Non-pigmented ciliary epithelial cell (primary cell): Measurements from ENCODE around the gene UGGT2.
"Not testable (repeated sequence)": the region's sequence is repeated elsewhere in the genome, so short reads cannot be mapped to it uniquely, and the experiment has no call there.

Source experiments
- DNase-seq: peaks from one replicate; pipeline ENCODE4 v3.0.0-alpha.2; 2010; ENCODE audit warnings: low read depth

The UGGT2 gene

GRCh38 chr13:96046449-96047126 is 6.6 kb downstream of the UGGT2 start:
- not testable (repeated sequence) for DNase-seq

- DNase-seq: no peak
These were observed 9.0 kb downstream of the UGGT2 start for GRCh38 chr13:96044238-96044637.

DNA sequence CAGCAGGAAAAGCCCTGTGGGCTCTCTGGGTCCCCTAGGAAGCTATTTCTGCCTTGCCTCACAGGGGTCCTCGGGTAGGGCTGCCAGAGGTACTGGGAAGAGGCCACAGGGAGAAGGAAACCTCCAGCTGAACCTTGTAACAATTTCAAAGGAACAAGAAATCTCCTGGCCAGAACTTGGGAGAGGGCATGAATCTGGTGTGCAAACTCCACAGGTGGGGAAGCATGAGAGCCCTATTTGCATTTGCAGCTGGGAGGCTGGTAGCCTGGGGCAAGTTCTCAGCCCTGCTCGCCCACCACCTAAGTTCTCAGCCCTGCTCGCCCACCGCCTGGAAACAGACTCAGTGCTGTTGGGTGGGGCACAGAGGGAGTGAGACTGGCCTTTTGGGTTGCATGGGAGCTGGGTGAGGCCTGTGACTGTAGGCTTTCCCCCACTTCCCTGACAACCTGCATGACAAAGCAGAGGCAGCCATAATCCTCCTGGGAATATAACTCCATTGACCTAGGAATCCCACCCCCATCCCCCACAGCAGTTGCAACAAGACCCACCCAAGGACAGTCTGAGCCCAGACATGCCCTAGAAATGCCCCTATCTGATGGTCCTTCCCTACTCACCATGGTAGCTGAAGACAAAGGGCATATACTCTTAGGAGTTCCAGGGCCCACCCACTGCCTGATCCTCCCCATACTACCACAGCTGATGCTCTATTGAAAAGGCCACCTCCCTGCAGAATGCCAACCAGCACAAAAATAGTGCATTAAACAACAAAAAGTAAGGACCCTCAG is 11.7 kb downstream of the UGGT2 start:
- DNase-seq: no peak

DNA sequence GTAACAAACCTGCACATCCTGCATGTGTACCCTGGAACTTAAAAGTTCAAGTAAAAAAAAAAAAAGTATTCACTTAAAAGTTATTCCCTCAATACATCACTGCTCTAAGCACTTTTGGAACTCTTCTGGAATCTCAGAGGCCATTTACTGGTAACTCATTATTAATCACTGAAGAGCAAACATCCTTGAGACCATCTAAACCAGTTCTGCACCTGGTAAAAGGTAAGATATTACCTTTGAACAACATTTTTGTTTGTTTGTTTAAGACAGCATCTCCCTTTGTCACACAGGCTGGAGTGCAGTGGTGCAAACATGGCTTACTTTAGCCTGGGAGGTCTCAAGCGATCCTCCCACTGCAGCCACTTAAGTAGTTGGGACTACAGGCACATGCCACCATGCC is 16.7 kb downstream of the UGGT2 start:
- DNase-seq: no peak

DNA sequence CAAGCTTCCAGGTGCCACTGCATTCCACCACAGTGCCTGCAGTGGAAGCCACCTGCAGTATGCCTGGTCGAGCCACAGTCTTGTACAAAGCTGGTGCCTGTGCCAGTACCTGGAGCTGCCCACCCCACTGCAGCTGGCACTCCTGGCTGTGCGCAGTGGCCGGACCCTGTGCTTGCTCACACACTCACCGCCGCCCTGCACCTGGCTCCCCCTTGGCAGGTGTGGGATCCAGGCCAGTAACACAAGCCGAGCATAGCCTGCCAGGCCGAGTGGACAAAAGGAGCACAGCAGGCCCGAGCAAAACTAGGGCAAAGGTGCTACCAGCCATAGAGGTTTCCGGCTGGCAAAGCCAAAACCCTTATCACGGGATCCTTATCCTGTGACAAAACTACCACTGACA is 18.5 kb downstream of the UGGT2 start:
- DNase-seq: no peak

GRCh38 chr13:96033220-96034015 is 19.8 kb downstream of the UGGT2 start:
- DNase-seq: no peak

GRCh38 chr13:96032717-96033116 is 20.5 kb downstream of the UGGT2 start:
- no peak for DNase-seq

DNA sequence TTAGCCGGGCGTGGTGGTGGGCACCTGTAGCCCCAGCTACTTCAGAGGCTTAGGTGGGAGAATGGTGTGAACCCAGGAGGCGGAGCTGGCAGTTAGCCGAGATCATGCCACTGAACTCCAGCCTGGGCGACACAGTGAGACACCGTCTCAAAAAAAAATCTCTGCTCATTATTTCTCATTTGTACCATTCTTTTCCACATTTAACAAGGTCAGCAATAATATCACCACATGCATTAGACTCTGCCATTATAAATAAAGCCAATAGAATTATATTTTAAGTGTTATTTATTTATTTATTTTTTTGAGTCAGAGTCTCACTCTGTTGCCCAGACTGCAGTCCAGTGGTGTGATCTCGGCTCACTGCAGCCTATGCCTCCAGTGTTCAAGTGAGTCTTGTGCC is 24.2 kb downstream of the UGGT2 start:
- no peak for DNase-seq

DNA sequence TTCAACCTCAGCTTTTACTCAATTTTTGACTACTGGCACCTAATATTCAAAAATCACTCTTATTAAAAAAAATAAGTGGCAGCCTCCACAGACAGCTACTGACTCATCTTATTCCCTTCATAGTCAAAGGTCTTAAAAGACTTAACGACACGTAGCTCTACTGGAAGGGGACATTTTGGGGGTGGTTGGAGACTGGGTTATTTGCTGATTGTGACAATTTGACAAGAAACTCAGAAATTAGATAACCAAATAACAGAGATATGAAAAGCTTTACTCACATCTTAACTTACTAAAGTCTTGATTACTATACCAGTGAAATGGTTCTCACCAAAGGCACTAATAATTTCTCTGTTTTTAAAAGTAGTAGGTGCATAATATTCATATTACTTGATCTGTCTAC is 25.7 kb downstream of the UGGT2 start:
- DNase-seq: no peak

DNA sequence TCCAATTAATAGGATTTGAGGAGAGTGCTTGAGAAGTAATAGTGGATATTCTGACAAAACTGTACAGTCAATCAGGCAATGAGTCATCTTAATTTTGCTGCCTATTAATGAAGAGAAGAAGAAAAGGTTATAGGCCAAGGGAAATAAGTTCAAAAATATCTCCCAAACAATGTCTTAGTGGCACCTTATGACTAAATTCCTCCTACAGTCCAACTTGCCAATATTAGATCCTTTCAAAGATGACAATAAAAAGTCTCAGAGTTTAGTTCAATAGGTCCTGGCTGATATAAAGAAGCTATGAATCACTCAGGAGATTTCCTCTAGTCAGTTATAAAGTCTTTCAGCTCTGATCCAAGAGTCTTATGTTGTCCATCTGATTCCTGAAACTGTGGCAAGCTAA is 27.9 kb downstream of the UGGT2 start:
- no peak for DNase-seq

- DNase-seq: no peak
These were observed 32.3 kb downstream of the UGGT2 start for GRCh38 chr13:96020931-96021330.

GRCh38 chr13:96020155-96020575 is 33.0 kb downstream of the UGGT2 start:
- DNase-seq: peak; percentile 54

DNA sequence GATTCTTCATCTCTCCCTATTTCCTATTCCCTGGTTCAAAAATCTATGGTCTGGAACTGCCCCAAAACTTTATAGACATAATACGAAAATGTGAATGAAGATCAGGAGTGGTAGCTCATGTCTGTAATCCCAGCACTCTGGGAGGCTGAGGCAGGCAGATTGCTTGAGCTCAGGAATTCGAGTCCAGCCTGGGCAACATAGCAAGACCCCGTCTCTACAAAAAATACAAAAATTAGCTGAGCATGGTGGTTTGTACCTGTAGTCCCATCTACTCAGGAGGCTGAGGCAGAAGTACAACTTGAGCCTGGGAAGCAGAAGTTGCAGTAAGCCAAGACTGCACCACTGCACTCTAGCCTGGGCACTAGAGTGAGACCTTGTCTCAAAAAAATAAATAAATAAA is 35.1 kb downstream of the UGGT2 start:
- DNase-seq: no peak

DNA sequence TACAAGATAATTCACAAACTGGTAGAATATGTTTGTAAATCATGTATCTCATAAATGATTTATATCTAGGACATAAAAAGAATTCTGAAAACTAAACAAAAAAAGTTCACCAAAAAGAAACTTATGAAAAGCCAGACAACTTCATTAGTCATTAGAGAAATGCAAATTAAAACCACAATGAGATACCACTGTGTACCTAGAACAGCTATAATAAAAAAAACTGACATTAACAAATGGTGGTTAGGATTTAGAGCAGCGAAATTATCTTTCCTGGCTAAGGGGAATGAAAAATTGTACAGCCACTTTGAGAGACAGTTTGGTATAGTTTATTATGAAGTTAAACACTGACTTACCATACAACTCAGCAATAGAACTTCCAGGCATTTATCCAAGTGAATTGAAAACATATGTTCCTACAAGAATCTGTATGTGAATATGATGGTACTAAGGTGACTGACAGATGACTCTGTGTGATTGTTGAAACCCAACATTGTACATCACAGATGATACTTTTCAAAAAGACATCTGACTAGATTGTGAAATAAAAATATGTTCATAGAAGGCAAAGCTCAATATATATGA is 41.8 kb downstream of the UGGT2 start:
- no peak for DNase-seq

DNA sequence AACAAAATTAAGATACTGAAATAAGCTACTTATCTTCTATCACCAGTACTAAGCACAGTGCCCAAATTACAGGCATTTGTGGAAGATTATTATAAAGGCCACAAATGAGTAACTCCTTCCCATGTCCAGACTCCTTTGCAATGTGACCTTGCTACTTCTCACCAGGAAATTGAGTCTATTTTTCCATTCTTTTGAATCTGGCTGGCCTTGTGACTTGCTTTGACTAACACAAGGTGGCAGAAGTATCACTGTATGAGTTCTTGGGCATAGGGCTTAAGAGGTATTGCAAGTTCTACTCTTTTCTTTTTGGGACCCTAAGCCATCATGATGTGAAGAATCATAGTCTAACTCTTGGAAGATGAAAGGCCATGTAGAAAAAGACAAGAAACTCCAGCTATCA is 49.9 kb downstream of the UGGT2 start:
- no peak for DNase-seq

DNA sequence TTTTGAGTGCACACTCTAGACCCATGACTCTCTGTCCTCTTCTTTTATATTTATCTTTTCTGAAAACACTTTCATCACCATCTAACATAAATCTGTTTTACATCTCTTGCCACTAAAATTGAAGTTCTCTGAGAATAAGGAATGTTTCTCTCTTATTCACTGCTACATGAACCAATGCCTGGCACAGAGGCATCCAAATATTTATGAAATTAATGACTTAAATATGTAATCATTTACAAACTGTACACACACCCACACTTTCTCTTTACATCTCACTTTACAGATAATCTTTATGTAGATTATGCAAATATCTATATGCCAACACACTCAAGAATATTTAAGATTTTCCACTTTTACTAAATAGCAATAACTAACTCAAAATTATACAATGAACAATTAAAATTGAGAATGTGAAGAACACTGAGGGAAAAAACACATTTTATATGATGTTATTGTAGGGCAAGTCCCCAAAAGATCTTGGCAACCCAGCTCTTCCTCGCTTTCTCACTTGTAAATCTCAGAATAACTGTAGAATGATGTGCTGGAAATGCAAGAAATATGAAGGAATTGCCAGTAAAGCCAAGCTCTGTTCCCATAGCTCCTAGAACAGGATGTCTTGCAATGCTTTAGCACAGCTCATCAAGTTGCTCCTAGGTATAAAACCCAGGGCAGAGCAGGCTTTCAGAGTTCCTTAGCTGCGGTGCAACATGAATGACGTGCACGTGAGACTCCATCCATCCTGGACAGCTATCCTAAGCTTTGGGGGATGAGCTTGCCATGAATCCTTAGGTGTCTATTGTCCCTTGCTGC is 50.7 kb downstream of the UGGT2 start:
- no peak for DNase-seq

- DNase-seq: no peak
These were observed 53.1 kb downstream of the UGGT2 start for GRCh38 chr13:96000069-96000468.

DNA sequence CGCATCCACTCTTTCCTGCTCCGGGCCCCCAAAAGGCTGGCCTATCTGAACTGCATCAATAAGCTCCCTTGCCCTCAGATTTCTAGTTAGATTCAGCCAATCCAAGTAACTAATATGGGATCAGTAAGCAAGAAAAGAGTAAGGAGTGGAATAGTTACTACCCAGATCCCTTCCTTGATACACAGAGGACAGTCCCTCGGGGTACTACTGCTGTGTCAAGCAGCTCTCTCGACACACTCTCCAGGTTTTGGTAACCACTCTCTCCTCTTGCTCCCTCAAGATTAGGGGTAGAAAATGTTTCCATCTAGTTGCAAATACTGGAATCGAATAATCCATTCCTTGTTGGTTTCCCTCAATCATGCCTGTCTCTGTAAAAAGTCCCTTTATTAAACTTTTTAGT is 65.4 kb downstream of the UGGT2 start:
- no peak for DNase-seq

DNA sequence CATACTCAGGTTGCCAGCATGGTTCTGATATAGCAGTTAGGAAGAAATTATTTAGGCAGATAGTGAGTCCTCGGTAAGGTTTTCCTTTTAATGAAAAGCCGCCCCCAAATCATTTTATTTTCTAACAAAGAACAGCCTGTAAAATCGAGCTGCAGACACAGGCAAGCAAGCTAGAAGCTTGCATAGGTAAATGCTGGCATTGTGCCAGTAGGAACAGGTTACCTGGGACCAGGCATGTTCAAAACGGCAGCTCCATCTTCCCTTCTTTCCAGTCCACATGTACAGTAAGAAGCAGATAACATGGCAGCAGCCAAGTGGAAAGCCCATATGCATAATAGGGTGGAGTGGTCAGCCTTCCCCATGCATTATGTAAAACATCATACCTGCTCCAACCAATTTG is 71.1 kb downstream of the UGGT2 start:
- DNase-seq: no peak

- not testable (repeated sequence) for DNase-seq
These were observed 80.5 kb downstream of the UGGT2 start for GRCh38 chr13:95972651-95973050.

- no peak for DNase-seq
These were observed 82.3 kb downstream of the UGGT2 start for GRCh38 chr13:95970878-95971277.

DNA sequence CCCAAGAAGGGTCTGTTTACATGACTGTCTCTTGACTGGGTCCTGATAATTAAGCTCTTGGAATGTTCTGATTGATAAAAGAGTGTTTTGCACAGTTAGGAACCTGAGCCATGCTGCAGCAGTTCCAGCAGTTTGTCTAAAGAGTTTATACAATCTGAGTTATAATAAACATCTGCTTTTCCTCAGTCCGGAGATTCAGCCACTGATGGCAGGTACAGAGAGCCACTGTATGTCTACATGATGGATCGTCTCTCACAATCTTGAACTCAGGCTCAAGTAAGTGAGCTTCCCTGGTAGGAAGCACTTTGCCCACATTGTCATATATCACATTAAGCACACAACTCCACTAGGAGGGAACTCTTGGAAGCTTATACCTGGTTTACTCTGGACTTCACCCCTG is 84.3 kb downstream of the UGGT2 start:
- no peak for DNase-seq
